ENCODE measurements around the gene PTX3. TPM values are rescaled to one million over a fixed set of nuclear protein-coding genes. Genes with fewer than 3 reads are reported as not detected.

Gene PTX3
- total RNA-seq, 1 experiment from 2014 or later = 27.3 TPM

DNA sequence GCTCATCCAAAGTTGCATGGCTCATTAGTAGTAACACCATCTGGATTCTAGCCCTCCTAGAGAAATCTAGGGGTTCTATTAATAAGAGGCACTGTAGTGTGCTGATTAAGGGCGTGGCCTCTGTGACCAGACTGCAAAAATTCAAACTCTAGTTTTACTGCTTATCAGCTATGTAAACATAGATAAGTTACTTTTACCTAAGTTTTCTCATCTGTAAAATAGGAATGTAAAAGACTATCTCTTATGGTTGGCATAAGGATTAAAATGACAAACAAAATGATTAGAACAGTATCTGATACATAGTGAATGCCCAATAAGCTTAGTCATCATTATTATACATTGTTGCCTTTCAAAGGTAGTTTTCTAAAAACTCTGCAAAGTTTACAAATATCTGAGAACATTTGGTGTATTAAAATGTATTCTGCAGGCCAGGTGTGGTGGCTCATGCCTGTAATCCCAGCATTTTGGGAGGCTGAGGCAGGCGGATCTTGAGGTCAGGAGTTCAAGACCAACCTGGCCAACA is 4.5 kb downstream of the PTX3 start:
- TF ChIP-seq, protein P1, sequence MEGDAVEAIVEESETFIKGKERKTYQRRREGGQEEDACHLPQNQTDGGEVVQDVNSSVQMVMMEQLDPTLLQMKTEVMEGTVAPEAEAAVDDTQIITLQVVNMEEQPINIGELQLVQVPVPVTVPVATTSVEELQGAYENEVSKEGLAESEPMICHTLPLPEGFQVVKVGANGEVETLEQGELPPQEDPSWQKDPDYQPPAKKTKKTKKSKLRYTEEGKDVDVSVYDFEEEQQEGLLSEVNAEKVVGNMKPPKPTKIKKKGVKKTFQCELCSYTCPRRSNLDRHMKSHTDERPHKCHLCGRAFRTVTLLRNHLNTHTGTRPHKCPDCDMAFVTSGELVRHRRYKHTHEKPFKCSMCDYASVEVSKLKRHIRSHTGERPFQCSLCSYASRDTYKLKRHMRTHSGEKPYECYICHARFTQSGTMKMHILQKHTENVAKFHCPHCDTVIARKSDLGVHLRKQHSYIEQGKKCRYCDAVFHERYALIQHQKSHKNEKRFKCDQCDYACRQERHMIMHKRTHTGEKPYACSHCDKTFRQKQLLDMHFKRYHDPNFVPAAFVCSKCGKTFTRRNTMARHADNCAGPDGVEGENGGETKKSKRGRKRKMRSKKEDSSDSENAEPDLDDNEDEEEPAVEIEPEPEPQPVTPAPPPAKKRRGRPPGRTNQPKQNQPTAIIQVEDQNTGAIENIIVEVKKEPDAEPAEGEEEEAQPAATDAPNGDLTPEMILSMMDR (conservative IDR thresholded peaks at IDR 0.05; ENCODE audit: low read depth, low read length) = no peak
- no peak for TF ChIP-seq EZH2phosphoT487 (IDR thresholded peaks at IDR 0.05; ENCODE audit: borderline replicate concordance, low read length)
- TF ChIP-seq EZH2 (IDR thresholded peaks at IDR 0.05; ENCODE audit: low read length, unreplicated experiment) = no peak
- Histone ChIP-seq H3F3A (ENCODE audit: low read length, unreplicated experiment) (no peaks in the 10 kb centered on the region), H3K9ac (ENCODE audit: low read length) (no peak overlapping the region), H2AFZ (ENCODE audit: low read length) (no peak overlapping the region), H3K27ac (ENCODE audit: low read length) (no peak overlapping the region), H3K79me2 (ENCODE audit: low read length) (peaks cover 17% of the 10 kb centered on the region), H4K20me1 (ENCODE audit: low read length) (no peaks in the 10 kb centered on the region), H3K4me2 (ENCODE audit: low read length) (no peak overlapping the region), H3K4me3 (ENCODE audit: low read length) (no peak overlapping the region), H3K36me3 (ENCODE audit: low read depth, low read length) (peaks cover 10% of the 10 kb centered on the region; the same call in 1 of the 2 replicates), H3K9me2 (replicated peaks; ENCODE audit: low read length) (no peaks in the 10 kb centered on the region), H3K9me3 (ENCODE audit: low read length) (no peaks in the 10 kb centered on the region), H3K4me1 (ENCODE audit: insufficient read depth, low read length) (peaks cover 19% of the 10 kb centered on the region), H3K27me3 (ENCODE audit: low read length) (no peaks in the 10 kb centered on the region)
- no TSS peak for BruUV-seq (replicated peaks)
- ATAC-seq (no peak), DNase-seq (no peak)
- POLR2A ChIA-PET (ENCODE audit: unreplicated experiment) = no interaction called here
- intact Hi-C loops (cut with micrococcal nuclease) = no loop called here
- CTCF ChIA-PET = no interaction called here

DNA sequence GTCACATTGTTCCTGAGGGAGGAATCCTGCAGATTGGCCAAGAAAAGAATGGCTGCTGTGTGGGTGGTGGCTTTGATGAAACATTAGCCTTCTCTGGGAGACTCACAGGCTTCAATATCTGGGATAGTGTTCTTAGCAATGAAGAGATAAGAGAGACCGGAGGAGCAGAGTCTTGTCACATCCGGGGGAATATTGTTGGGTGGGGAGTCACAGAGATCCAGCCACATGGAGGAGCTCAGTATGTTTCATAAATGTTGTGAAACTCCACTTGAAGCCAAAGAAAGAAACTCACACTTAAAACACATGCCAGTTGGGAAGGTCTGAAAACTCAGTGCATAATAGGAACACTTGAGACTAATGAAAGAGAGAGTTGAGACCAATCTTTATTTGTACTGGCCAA is 6.1 kb downstream of the PTX3 start:
- Histone ChIP-seq H2AFZ (ENCODE audit: low read length) (no peak overlapping the region), H3K4me2 (ENCODE audit: low read length) (no peak overlapping the region), H3K9ac (ENCODE audit: low read length) (no peak overlapping the region), H3K27me3 (ENCODE audit: low read length) (no peaks in the 10 kb centered on the region), H3K79me2 (ENCODE audit: low read length) (peaks cover 17% of the 10 kb centered on the region), H4K20me1 (ENCODE audit: low read length) (no peaks in the 10 kb centered on the region), H3K9me2 (replicated peaks; ENCODE audit: low read length) (no peaks in the 10 kb centered on the region), H3K4me1 (ENCODE audit: insufficient read depth, low read length) (peaks cover 28% of the 10 kb centered on the region), H3K4me3 (ENCODE audit: low read length) (no peak overlapping the region), H3K27ac (ENCODE audit: low read length) (no peak overlapping the region), H3K36me3 (ENCODE audit: low read depth, low read length) (peaks cover 10% of the 10 kb centered on the region; the same call in 1 of the 2 replicates), H3F3A (ENCODE audit: low read length, unreplicated experiment) (no peaks in the 10 kb centered on the region), H3K9me3 (ENCODE audit: low read length) (no peaks in the 10 kb centered on the region)
- intact Hi-C loops (cut with micrococcal nuclease) = no loop called here
- no peak for DNase-seq
- CTCF ChIA-PET = no interaction called here
- no TSS peak for BruUV-seq (replicated peaks)
- ATAC-seq = no peak
- TF ChIP-seq EZH2 (IDR thresholded peaks at IDR 0.05; ENCODE audit: low read length, unreplicated experiment) = no peak
- POLR2A ChIA-PET (ENCODE audit: unreplicated experiment) = interaction anchor here (0.6 kb wide), 1 partner anchor 209 kb away, joined by 5 read pairs; no protein-coding TSS in a partner anchor

DNA sequence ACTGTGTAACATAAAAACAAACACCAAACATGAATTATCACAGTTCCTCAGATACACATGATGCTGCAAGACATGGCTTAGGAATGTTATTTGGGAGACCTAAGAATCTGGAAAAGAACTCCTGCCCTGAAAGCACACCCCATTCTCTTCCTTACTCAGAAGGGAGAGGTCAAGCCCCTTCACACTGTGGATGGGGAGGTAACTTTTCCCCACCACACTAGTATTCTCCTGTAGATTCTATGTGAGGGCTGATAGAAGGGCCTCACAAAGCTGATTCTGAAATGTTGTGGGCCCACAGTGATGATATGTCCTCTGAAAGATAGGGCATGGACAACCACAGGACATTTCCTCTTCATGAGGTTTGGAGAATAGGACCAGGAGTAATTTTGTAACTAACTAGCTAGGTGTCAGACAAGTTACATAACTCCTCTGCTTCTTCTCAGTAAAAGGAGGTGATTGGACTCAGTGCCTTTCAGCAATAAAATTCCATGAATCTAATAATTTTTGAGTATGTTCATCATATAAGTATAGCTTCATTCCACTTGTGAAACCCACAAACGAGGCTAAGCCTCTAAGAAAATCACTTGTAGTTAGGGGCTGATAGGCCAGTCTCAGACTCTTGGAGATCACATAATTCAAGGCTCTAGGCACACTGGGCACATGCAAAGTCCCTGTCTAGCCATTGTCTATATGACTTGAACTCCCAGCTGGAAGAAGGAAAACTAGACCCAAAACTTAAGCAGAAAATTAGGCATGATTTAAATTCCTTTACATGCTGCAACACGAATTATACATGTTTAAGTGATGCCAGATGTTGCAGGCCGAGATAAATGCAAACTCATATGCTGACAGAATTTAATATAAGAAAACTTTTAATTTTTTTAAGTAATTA is 7.5 kb downstream of the PTX3 start:
- Histone ChIP-seq H3K36me3 (ENCODE audit: low read depth, low read length) (peaks cover 10% of the 10 kb centered on the region; the same call in 1 of the 2 replicates), H3K9me2 (replicated peaks; ENCODE audit: low read length) (no peaks in the 10 kb centered on the region), H2AFZ (ENCODE audit: low read length) (no peak overlapping the region), H3K4me1 (ENCODE audit: insufficient read depth, low read length) (peaks cover 21% of the 10 kb centered on the region), H3K4me2 (ENCODE audit: low read length) (no peak overlapping the region), H3K79me2 (ENCODE audit: low read length) (peaks cover 4% of the 10 kb centered on the region), H3K9me3 (ENCODE audit: low read length) (no peaks in the 10 kb centered on the region), H3K27me3 (ENCODE audit: low read length) (no peaks in the 10 kb centered on the region), H3F3A (ENCODE audit: low read length, unreplicated experiment) (no peaks in the 10 kb centered on the region), H3K4me3 (ENCODE audit: low read length) (no peak overlapping the region), H3K9ac (ENCODE audit: low read length) (no peak overlapping the region), H4K20me1 (ENCODE audit: low read length) (no peaks in the 10 kb centered on the region), H3K27ac (ENCODE audit: low read length) (no peak overlapping the region)
- POLR2A ChIA-PET (ENCODE audit: unreplicated experiment) = interaction anchor here (0.5 kb wide), 1 partner anchor 16 kb away, joined by 3 read pairs; no protein-coding TSS in a partner anchor
- CTCF ChIA-PET = no interaction called here
- BruUV-seq (replicated peaks) = no TSS peak
- no peak for TF ChIP-seq EZH2 (IDR thresholded peaks at IDR 0.05; ENCODE audit: low read length, unreplicated experiment)
- ATAC-seq = no peak
- intact Hi-C loops (cut with micrococcal nuclease) = no loop called here
- no peak for DNase-seq
